OCI-LY7 (cell line): ENCODE measurements around the gene SEZ6L.

ENCODE experiments used
- EZH2phosphoT487 ChIP-seq: fragments of 200-600 bp; sonication (generic); IDR thresholded peaks from 2 replicates; pipeline ENCODE4 v1.6.1; 2018; ENCODE audit warnings: low read depth, borderline replicate concordance, mild to moderate bottlenecking, mixed run types, antibody characterized with exemption, low read length, moderate library complexity, mixed read lengths
- TF ChIP-seq, protein P1 (sequence below): fragments of 200-600 bp; sonication (generic); conservative IDR thresholded peaks from 2 replicates; pipeline ENCODE4 v1.5.1; 2014; ENCODE audit warnings: mild to moderate bottlenecking, antibody characterized with exemption, low read length, moderate library complexity, mixed read lengths

DNA sequence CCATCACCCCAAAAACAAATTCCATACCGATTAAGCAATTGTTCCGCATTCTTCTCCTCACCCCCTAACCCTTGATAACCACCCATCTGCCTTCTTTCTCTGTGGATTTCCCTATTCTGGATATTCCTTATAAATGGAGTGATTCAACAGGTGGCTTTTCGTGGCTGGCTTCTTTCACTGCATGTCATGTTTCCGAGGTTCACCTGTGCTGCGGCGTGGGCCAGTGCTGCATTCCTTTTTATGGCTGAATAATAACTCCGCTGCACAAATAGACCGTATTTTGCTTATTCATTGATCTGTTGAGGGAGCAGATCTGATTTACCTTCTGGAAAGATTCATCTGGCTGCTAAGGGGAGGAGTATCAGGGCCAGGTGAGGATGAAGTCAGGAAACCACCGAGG lies 165.0 kb downstream of the SEZ6L start:
- TF ChIP-seq, protein P1, sequence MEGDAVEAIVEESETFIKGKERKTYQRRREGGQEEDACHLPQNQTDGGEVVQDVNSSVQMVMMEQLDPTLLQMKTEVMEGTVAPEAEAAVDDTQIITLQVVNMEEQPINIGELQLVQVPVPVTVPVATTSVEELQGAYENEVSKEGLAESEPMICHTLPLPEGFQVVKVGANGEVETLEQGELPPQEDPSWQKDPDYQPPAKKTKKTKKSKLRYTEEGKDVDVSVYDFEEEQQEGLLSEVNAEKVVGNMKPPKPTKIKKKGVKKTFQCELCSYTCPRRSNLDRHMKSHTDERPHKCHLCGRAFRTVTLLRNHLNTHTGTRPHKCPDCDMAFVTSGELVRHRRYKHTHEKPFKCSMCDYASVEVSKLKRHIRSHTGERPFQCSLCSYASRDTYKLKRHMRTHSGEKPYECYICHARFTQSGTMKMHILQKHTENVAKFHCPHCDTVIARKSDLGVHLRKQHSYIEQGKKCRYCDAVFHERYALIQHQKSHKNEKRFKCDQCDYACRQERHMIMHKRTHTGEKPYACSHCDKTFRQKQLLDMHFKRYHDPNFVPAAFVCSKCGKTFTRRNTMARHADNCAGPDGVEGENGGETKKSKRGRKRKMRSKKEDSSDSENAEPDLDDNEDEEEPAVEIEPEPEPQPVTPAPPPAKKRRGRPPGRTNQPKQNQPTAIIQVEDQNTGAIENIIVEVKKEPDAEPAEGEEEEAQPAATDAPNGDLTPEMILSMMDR = no peak
- TF ChIP-seq EZH2phosphoT487 = no peak
